HepG2 (cell line): ENCODE data around the gene SPAG7. TPM values are rescaled to one million over a fixed set of nuclear protein-coding genes. Genes with fewer than 3 reads are reported as not detected.
A peak's percentile ranks its signal among the peaks of the same experiment; 100 is the strongest.

Experiments used
- ATF1 ChIP-seq: IDR thresholded peaks from 2 replicates; pipeline ENCODE4 v1.6.1; 2016; ENCODE audit warnings: mild to moderate bottlenecking, control low read depth
- ATM ChIP-seq: fragments of 450-650 bp; IDR thresholded peaks from 2 replicates; pipeline ENCODE4 v1.7.1; 2017; ENCODE audit warnings: mild to moderate bottlenecking, borderline replicate concordance
- CC2D1A ChIP-seq: sonication (generic); formaldehyde crosslinking; IDR thresholded peaks from 2 replicates; pipeline ENCODE4 v1.8.1; 2023; ENCODE audit warnings: mild to moderate bottlenecking, missing genetic modification reagents
- CCDC6 ChIP-seq: sonication (generic); formaldehyde crosslinking; IDR thresholded peaks from 2 replicates; pipeline ENCODE4 v1.8.1; 2022; ENCODE audit warnings: mild to moderate bottlenecking, missing genetic modification reagents, moderate library complexity
- FLYWCH1 ChIP-seq: sonication (generic); formaldehyde crosslinking; IDR thresholded peaks from 2 replicates; pipeline ENCODE4 v1.8.1; 2023; ENCODE audit warnings: mild to moderate bottlenecking, missing genetic modification reagents
- KDM5B ChIP-seq: sonication (generic); formaldehyde crosslinking; IDR thresholded peaks from 2 replicates; pipeline ENCODE4 v1.4.0; 2020; ENCODE audit warnings: missing genetic modification reagents, mild to moderate bottlenecking, borderline replicate concordance
- MYC ChIP-seq: sonication (generic); formaldehyde crosslinking; IDR thresholded peaks from 2 replicates; pipeline ENCODE4 v1.9.0; 2021; ENCODE audit warnings: missing genetic modification reagents, borderline replicate concordance
- MZF1 ChIP-seq: sonication (generic); formaldehyde crosslinking; IDR thresholded peaks from 2 replicates; pipeline ENCODE4 v1.8.1; 2023; ENCODE audit warnings: mild to moderate bottlenecking, missing genetic modification reagents, borderline replicate concordance
- NCOA5 ChIP-seq: sonication (generic); formaldehyde crosslinking; IDR thresholded peaks from 2 replicates; pipeline ENCODE4 v1.4.0; 2020; ENCODE audit warnings: missing genetic modification reagents
- RNF2 ChIP-seq: fragments of 450-650 bp; conservative IDR thresholded peaks from 2 replicates; pipeline ENCODE4 v1.6.1; 2016; ENCODE audit warnings: low read depth
- ZFP90 ChIP-seq: sonication (generic); formaldehyde crosslinking; IDR thresholded peaks from 2 replicates; pipeline ENCODE4 v1.8.0; 2022; ENCODE audit warnings: missing genetic modification reagents, mild to moderate bottlenecking, inconsistent platforms, borderline replicate concordance
- ZFY ChIP-seq: sonication (generic); formaldehyde crosslinking; IDR thresholded peaks from 2 replicates; pipeline ENCODE4 v1.4.0; 2020; ENCODE audit warnings: missing genetic modification reagents
- ZNF225 ChIP-seq: sonication (generic); formaldehyde crosslinking; IDR thresholded peaks from 2 replicates; pipeline ENCODE4 v1.4.0; 2020; ENCODE audit warnings: mild to moderate bottlenecking, missing genetic modification reagents
- ZNF30 ChIP-seq: sonication (generic); formaldehyde crosslinking; IDR thresholded peaks from 2 replicates; pipeline ENCODE4 v1.5.0; 2020; ENCODE audit warnings: mild to moderate bottlenecking, missing genetic modification reagents
- ZNF773 ChIP-seq: sonication (generic); formaldehyde crosslinking; IDR thresholded peaks from 2 replicates; pipeline ENCODE4 v1.4.0; 2020; ENCODE audit warnings: missing genetic modification reagents, borderline replicate concordance
- polyA plus RNA-seq, 8 experiments: library from polyadenylated mRNA; depleted of rRNA in 3 of 8; stranded (reverse) in 7 of 8; unstranded in 1 of 8; fragments of >200 nt; fragmentation: Illumina TruSeq in 4 of 8; extraction: Trizol in 4 of 8; gene quantifications; 2 replicates each; pipeline versions ENCODE4 v1.2.1 to v1.2.3, GENCODE V29; 2011 to 2016; ENCODE audit warnings: low read depth in 4 of 8, missing spikeins in 1 of 8, mixed read lengths in 1 of 8; ENCODE audit not compliant: insufficient read depth in 1 of 8
- total RNA-seq, 5 experiments: library from RNA; depleted of rRNA; stranded (reverse); fragments of >200 nt; fragmentation: Illumina TruSeq; extraction: Trizol; gene quantifications; 2 replicates each; pipeline ENCODE4 v1.2.3, GENCODE V29; 2016; ENCODE audit warnings: low read depth in 1 of 5
- TF ChIP-seq, protein P1 (sequence below): sonication (generic); formaldehyde crosslinking; IDR thresholded peaks from 2 replicates; pipeline ENCODE4 v1.4.0; 2020; ENCODE audit warnings: mild to moderate bottlenecking, missing genetic modification reagents, borderline replicate concordance
- TF ChIP-seq, protein P2 (sequence below): sonication (generic); formaldehyde crosslinking; IDR thresholded peaks from 2 replicates; pipeline ENCODE4 v1.8.0; 2022; ENCODE audit warnings: low read depth, missing genetic modification reagents
- TF ChIP-seq, protein P3 (sequence below): sonication (generic); formaldehyde crosslinking; IDR thresholded peaks from 2 replicates; pipeline ENCODE4 v1.8.1; 2023; ENCODE audit warnings: mild to moderate bottlenecking, moderate library complexity, missing genetic modification reagents
- TF ChIP-seq, protein P4 (sequence below): IDR thresholded peaks from 2 replicates; pipeline ENCODE4 v1.6.1; 2012; ENCODE audit warnings: low read depth, low read length, improper control_type of control experiment
- TF ChIP-seq, protein P5 (sequence below): sonication (generic); formaldehyde crosslinking; IDR thresholded peaks from 2 replicates; pipeline ENCODE4 v1.8.0; 2022; ENCODE audit warnings: mild to moderate bottlenecking, missing genetic modification reagents, moderate library complexity

The SPAG7 gene
- total and polyA plus RNA-seq, 2 of the 13 experiments (the other 11 are each of a cell fraction or from before 2014, with no cell fraction given) = 51.0 to 59.0 TPM

DNA sequence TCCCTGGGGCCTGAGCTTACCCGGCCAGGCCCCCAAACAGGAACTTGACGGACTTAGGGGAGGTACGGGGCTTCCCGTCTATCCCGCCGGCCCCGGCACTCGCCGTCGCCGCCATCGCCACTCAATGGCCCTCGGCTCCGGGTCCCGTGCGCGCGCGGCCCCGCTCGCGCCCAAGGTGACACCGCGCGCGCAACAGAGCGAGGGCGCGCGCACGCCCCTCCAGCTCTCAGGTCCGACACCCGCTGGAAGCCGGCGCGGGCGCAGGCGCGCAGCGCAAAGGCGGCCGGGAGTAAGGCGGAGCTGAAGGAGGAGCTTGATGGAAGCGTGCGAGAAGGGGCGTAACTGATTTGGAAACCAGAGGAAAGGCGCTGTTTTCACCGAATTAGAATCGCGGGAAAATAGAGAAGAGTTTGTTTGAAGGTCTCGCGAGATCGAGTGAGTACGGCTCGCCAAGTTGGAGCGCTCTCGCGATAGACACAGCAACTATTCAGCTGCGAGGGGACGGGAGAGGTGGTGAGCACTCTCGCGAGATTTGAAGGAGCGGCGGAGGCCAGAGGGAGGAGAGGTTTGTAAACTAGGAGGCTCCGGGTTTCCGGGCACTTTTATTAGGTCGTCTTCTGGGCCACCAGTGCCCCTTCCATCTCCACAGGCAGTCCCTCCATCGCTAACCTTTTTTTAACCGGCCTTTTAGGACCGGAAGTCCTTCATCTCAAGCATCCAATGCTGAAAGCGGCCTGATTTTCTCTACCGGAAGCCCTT is 27.6 kb downstream of the SPAG7 start, which contains the start of the genes RNF167 and SLC25A11 (continued):
- TF ChIP-seq, protein P1, sequence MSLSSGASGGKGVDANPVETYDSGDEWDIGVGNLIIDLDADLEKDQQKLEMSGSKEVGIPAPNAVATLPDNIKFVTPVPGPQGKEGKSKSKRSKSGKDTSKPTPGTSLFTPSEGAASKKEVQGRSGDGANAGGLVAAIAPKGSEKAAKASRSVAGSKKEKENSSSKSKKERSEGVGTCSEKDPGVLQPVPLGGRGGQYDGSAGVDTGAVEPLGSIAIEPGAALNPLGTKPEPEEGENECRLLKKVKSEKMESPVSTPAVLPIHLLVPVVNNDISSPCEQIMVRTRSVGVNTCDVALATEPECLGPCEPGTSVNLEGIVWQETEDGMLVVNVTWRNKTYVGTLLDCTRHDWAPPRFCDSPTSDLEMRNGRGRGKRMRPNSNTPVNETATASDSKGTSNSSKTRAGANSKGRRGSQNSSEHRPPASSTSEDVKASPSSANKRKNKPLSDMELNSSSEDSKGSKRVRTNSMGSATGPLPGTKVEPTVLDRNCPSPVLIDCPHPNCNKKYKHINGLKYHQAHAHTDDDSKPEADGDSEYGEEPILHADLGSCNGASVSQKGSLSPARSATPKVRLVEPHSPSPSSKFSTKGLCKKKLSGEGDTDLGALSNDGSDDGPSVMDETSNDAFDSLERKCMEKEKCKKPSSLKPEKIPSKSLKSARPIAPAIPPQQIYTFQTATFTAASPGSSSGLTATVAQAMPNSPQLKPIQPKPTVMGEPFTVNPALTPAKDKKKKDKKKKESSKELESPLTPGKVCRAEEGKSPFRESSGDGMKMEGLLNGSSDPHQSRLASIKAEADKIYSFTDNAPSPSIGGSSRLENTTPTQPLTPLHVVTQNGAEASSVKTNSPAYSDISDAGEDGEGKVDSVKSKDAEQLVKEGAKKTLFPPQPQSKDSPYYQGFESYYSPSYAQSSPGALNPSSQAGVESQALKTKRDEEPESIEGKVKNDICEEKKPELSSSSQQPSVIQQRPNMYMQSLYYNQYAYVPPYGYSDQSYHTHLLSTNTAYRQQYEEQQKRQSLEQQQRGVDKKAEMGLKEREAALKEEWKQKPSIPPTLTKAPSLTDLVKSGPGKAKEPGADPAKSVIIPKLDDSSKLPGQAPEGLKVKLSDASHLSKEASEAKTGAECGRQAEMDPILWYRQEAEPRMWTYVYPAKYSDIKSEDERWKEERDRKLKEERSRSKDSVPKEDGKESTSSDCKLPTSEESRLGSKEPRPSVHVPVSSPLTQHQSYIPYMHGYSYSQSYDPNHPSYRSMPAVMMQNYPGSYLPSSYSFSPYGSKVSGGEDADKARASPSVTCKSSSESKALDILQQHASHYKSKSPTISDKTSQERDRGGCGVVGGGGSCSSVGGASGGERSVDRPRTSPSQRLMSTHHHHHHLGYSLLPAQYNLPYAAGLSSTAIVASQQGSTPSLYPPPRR = no peak
- no peak for TF ChIP-seq ATF1 (CRISPR knock-in tag)
- TF ChIP-seq NCOA5 (CRISPR knock-in tag) = no peak
- peak; percentile 59; the same call in 1 of the 2 replicates for TF ChIP-seq RNF2
- TF ChIP-seq, protein P2, sequence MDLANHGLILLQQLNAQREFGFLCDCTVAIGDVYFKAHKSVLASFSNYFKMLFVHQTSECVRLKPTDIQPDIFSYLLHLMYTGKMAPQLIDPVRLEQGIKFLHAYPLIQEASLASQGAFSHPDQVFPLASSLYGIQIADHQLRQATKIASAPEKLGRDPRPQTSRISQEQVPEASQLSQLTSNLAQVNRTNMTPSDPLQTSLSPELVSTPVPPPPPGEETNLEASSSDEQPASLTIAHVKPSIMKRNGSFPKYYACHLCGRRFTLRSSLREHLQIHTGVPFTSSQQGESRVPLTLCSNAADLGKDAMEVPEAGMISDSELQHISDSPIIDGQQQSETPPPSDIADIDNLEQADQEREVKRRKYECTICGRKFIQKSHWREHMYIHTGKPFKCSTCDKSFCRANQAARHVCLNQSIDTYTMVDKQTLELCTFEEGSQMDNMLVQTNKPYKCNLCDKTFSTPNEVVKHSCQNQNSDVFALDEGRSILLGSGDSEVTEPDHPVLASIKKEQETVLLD (CRISPR knock-in tag) = peak; percentile 92
- TF ChIP-seq ZFP90 (CRISPR knock-in tag) = peak; percentile 61; the same call in 1 of the 2 replicates
- TF ChIP-seq MYC = peak; percentile 68
- TF ChIP-seq ATM = no peak
- no peak for TF ChIP-seq MZF1 (CRISPR knock-in tag)
- TF ChIP-seq CC2D1A (CRISPR knock-in tag) = no peak
- 0 out of 2 replicates have a peak, but pooled peaks have one; percentile 27 for TF ChIP-seq CCDC6 (CRISPR knock-in tag)
- TF ChIP-seq, protein P3, sequence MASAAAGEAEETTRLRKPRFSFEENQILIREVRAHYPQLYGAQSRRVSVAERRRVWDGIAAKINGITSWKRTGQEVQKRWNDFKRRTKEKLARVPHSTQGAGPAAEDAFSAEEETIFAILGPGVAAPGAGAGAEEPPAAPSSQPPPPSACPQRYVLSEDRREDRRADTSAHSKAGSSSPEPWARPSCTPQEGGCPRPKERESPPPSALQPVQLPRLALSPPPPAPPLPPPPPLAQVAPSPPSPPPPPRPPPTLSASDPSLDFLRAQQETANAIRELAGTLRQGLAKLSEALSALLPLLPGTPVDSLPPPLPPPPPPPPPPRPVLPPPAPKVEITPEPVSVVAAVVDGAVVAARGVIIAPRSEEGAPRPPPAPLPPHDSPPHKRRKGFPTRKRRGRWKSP (CRISPR knock-in tag) = peak; percentile 91
- no peak for TF ChIP-seq ZNF225 (CRISPR knock-in tag)
- TF ChIP-seq FLYWCH1 (CRISPR knock-in tag) = no peak
- peak; percentile 72 for TF ChIP-seq ZFY
- TF ChIP-seq KDM5B (CRISPR knock-in tag) = 0 out of 2 replicates have a peak, but pooled peaks have one; percentile 18
- TF ChIP-seq, protein P4, sequence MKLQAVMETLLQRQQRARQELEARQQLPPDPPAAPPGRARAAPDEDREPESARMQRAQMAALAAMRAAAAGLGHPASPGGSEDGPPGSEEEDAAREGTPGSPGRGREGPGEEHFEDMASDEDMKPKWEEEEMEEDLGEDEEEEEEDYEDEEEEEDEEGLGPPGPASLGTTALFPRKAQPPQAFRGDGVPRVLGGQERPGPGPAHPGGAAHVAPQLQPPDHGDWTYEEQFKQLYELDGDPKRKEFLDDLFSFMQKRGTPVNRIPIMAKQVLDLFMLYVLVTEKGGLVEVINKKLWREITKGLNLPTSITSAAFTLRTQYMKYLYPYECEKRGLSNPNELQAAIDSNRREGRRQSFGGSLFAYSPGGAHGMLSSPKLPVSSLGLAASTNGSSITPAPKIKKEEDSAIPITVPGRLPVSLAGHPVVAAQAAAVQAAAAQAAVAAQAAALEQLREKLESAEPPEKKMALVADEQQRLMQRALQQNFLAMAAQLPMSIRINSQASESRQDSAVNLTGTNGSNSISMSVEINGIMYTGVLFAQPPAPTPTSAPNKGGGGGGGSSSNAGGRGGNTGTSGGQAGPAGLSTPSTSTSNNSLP = peak; percentile 37; the same call in 1 of the 2 replicates
- no peak for TF ChIP-seq ZNF773
- no peak for TF ChIP-seq ZNF30
- TF ChIP-seq, protein P5, sequence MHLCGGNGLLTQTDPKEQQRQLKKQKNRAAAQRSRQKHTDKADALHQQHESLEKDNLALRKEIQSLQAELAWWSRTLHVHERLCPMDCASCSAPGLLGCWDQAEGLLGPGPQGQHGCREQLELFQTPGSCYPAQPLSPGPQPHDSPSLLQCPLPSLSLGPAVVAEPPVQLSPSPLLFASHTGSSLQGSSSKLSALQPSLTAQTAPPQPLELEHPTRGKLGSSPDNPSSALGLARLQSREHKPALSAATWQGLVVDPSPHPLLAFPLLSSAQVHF (CRISPR knock-in tag) = no peak
